ENCODE measurements around the gene GHRHR.
A peak's percentile ranks its signal among the peaks of the same experiment; 100 is the strongest.

Gene GHRHR

DNA sequence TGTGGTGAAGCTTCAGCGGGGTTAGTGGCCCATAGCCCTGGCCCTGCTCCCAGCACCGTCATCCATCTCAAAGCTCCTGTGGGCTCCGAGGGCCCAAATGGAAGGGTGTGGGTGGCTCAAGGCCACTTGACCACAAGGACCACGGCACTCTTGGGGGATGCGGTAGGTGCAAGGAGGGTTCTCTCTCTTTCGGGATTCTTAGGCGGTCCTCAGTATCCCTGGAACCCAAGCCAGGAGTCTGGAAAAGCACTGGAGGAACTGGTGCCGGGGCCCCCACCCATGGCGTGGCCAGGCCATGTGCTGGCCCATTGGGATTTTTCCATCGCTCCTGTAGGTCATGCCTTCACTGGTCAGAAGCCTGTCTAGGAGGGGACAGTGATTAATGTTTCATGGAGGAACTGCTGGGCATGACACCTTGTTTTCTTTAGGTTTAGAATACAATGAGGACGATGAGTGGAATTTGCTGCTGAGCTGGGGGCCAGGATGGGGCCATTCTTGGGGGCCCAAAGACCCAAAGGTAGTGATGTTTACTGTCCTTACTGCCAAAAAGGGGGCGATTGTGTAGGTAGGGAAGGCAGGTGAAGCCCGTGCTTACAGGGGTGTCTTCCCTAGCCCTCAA is 35.4 kb upstream of the GHRHR start:
- DNase-seq (ENCODE audit: low read depth, low spot score) = no peak

DNA sequence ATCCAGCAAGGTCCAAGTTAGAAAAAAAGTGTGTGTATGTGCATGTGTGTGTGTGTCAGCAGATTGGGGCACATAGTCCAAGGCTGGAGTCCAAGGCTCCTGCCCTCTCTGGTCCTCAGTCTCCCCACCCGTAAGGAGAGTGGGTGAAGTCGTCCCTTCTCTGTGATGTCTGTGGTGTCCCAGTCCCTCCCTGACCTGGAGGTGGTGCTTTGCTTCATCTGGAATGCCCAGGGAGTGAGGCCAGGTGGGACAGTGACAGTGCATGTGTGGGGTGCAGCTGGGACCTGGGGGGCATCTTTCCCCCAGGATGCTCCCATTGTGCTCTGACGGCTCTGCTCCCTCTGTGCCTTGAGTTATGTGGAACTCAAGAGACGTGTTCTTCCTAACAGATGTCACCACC is 34.1 kb upstream of the GHRHR start:
- no peak for DNase-seq (ENCODE audit: low read depth, low spot score)

GRCh38 chr7:30930621-30931020 is 33.1 kb upstream of the GHRHR start:
- no peak for DNase-seq (ENCODE audit: low read depth, low spot score)

DNA sequence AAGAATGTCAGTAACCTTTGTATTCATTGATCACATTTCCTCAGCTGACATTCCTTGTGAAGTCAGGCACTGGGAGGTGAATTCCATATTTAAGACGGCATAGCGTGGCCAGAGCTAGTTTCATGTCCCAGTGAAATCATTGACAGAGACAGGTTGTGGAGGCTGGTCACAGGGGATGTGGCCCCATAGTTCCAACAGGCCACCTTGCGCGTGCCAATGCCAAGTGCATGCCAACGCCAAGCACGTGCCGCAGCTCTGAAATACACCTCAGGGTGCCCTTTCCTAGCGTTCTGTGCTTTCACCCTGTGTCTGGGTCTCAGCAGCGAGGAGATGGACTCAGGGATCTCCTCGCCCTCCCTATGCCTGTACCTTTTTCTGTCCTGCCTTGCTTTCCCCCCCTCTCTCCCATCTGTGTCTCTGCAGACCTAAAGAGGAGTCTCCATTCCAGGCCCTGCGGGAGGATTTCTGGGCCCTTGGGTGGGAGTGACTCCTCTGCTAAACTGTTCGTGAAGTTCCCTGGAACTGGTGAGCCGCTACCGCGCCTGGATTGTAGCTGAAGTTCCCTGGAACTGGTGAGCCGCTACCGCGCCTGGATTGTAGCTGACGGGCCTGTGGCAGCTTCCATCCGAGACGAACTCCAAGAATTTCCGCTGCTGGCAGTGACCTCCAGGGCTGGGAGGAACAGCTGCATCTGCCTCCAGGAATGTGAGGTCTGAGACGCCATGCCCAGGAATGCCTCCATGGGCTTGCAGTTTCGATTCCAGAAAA is 32.4 kb upstream of the GHRHR start:
- no peak for DNase-seq (ENCODE audit: low read depth, low spot score)

DNA sequence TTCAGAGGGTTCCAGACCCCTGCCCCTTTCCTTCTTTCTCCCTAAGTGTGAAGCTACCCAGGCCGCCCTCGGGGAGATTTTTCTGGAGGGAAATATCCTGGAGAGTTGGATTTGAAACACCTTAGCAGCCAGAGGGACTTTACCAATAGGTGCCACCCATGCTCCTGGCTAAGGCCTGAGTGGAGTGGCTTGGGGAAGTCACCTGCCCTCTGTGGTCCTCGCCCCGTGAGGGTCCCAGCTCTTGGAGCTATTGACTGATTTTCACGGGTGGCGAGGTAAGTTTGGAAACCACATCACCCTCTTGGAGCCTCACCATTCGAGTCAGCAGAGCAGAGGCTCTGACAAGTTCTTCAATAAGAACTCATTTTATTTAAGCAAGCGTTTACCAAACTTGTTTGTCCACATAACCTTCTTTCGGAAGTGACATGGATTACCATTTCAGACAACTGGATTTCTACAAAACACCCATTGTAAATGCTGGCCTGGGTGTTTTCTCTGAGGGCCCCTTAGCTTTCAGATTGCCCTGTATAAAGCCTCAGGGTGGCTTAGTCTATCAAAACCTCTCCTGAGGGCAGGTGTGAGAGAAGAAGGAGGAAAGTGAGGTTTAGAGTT is 31.7 kb upstream of the GHRHR start:
- DNase-seq (ENCODE audit: low read depth, low spot score) = no peak

DNA sequence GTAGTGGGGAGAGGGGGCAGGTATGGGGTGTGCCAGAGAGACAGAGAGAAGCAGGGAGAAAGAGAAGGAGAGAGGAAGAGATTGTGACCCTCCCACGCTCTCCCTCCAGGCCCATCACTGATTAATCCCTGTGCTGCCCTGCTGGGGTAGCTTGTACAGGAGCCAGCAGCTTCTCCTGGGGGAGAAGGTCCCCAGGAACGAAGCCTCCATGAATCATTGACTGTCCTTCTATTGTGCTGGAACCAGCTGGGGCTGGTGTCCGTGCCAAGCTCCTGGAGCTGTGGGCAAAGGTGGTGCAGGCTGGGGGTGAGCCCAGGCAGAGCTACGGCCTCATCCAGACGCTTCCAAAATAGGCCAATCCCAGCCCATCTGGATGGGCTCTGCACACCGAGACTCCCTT is 31.2 kb upstream of the GHRHR start:
- no peak for DNase-seq (ENCODE audit: low read depth, low spot score)

DNA sequence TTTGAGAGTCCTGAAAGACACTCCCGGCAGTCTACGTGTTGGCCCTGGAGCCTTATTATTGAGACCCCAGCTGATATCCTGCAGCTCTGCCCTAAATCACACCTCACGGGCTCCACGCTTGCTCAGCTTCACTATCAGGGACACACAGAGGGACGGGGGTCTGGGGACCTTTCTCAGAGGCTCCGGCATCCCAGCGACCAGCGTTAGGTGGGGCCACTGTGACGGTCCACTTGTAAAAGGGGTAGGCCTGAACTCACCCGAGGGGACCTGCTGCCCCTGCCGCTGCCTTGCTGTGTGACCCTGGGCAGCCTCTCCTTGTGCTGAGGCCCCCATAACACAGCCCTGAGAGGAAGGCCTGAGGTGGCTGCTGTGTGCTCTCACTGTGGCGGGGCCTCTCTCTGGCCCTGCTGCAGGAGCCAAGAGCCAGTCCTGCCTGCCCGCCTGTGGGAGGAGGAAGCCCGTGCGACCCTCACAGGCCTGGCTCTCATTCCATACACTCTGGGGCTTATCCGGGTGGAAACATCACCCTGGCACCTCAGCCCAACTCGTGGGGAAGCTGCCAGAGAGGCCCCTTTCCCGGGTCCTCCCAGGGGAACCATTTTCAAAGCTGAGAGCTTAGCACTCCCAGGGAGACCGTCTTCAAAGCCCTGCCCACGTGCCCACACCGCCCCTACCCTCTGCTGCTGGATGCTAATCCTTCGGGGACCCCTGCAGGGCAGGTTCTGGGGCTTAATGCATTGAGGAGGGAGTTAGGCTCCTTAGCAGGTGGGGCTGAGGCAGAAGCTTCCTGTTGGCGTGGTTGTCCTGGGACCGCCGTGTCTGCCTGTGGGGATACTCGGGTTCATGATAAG is 30.4 kb upstream of the GHRHR start:
- DNase-seq (ENCODE audit: low read depth, low spot score) = no peak

DNA sequence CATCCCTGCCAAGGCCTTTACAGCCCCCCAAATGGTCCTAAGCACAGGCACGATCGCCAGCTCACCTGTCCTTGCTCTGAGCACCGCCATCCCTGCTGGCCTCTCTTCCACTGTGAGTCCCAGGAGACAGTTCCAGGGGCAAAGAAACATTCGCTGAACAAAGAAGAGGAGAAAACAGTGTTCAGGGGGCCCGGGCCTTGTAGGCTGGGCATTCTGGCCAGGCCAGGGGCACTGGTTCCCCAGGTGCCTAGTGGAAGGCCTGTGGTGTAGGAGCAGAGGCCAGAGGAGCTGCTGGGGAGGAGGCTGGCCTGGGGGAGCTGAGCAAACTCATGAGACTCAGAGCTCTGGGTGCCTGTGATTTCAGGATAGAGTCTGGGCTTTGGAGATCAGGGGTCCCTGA is 29.5 kb upstream of the GHRHR start:
- no peak for DNase-seq (ENCODE audit: low read depth, low spot score)

DNA sequence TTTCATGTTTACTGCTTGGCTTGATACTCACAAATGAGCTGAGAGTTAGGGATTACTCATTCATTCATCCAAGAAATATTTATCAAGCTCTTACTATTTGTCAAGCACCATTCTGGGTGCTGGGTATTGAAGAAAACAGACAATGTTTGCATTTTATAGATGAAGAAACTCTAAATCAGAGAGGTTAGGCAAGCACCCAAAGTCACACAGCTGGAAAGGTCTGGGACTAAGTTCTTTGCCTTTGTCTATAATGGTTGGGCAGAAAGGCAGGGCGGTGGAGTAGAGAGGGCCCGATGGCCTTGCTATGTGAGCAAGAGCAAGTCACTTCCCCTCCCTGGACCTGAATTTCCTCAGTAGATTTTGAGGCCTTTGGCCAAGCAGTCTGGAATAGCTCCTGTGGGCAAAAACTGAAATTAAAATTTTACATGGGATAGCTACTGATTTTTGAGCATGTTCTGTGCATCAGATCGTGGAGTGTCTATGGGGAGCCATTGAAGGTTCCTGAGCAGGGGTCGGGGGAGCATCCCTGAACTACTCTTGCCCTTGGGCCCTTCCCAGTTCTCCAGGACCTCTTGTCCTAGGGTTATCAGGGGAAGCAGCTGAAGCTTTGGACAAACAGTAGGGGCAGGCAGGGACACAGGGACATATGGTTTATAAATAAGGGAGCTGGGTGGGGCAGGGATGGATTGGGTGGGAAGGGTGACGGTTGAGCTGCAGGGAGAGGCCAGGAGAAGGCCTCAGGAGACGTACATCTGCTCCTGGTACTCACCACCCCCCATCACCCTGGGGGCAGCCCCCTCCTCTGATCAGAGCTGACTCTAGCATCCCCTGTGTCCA is 28.8 kb upstream of the GHRHR start:
- DNase-seq (ENCODE audit: low read depth, low spot score) = no peak

GRCh38 chr7:30935569-30935877 is 28.2 kb upstream of the GHRHR start:
- no peak for DNase-seq (ENCODE audit: low read depth, low spot score)

GRCh38 chr7:30936650-30937245 is 27.0 kb upstream of the GHRHR start:
- DNase-seq (ENCODE audit: low read depth, low spot score) = no peak

- DNase-seq (ENCODE audit: low read depth, low spot score) = no peak
These were observed 26.3 kb upstream of the GHRHR start for GRCh38 chr7:30937416-30937815.

- peak; percentile 34 for DNase-seq (ENCODE audit: low read depth, low spot score)
These were observed 25.1 kb upstream of the GHRHR start for GRCh38 chr7:30938435-30939316.

DNA sequence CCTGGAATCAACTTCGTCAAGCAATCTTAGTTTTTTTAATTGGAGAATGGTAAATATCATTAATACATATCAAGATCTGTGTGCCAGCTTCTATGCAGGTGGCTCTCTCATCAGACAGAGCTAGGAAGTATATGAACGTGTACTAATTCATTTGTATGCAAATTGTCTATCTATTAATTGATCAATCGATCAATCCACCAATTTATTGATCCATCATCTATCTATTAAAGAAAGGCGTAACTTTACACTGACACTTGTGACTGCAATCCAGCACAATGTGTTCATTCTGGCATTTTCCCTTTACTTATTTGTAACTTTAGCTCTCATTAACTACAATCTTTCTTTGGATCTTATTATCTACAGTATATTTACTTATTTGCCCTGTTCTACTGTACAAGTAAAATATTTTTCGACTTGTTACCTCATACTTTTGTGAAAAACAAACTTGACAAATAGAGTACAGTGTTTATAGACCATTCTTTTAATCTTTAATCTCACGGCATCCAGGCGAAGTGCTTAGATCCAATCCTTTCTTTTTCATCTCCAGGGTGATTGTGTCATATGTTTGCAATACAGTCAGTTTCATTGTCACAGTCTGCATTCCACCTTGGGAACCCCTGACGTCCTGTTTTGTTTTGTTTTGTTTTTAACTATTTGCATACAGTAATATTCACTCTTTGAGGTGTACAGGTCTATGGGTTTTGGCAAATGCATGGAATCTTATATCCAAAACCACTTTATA is 22.0 kb upstream of the GHRHR start:
- DNase-seq (ENCODE audit: low read depth, low spot score) = no peak

- DNase-seq (ENCODE audit: low read depth, low spot score) = no peak
These were observed 13.6 kb upstream of the GHRHR start for GRCh38 chr7:30950197-30950596.

DNA sequence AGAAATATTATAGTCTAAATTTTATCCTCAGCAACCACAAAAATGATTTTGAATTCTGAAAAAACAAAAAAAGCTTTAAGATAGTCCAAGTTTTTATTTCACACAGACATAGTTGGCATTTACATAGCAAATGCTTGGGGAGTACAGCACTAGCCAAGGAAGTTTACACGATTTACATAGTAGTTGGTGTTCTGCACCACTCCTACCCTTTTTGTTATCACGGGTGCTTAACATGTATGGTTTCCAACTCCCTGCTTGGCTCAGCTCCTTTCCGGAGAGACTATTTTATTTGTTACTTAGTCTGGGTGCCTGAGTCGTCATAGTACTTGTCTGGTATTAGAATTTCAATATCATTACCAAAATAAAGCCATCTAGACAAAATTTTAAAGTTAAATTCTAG is 8.8 kb upstream of the GHRHR start:
- DNase-seq (ENCODE audit: low read depth, low spot score) = no peak

DNA sequence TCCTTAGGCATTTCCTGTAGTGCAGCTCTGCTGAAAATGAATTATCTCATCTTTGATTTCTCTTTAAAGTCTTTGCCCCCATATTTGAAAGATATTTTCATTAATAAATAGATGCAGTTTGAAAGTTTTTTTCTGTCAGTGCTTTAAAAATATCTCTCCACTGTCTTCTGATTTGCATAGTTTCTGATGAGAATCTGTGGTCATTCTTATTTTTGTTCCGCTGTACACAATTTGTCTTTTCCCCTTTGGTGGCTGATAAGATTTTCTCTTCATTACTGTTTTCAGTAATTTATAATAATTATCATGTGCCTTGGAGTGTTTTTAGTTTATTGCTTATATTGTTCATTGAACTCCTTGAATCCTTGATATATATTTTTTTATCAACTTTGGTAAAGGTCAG is 7.0 kb upstream of the GHRHR start:
- DNase-seq (ENCODE audit: low read depth, low spot score) = no peak

DNA sequence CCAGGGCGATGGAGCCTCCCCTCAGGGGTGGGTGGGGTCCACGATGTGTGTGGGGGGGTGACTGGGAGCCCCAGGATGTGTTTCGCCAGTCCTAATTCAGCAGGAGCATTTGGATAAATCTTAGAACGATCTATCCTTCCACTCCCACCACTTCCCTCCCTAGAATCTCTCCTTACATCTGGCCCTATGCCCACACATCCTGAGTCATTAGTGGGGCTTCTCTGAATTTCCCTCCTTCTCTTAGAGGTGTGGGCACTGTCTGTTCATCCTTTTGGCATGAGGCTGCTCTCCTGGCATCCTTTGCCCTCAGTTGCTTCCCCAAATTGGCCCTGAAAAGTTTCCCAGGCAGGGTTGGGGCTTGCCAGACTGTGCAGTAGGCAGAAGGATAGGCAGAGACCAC is 1.6 kb downstream of the GHRHR start:
- DNase-seq (ENCODE audit: low read depth, low spot score) = no peak

DNA sequence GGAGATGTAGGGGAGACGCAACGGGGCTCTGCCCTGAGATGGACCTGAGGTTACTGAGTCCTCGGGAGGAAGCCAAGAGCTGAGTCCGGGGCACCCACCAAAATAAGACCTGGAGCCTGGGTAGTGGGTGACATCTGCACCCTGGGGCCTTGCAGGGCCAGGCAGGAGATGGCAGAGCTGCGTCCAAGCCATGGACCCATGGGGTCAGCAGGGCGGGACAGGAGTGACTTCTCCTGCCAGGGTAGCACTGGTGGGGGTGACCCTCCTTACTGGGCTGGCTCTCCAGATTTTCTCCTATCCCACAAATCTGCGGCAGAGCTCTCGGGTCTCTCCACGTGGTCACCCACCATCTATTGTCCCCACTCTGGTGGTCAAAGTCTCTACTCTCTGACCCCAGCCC is 2.1 kb downstream of the GHRHR start:
- no peak for DNase-seq (ENCODE audit: low read depth, low spot score)
